ENCODE results near the gene SCD5. TPM values are rescaled to one million over a fixed set of nuclear protein-coding genes. Genes with fewer than 3 reads are reported as not detected.

Gene SCD5
- total and polyA plus RNA-seq, 11 donors: 1.4 to 6.8 (median 2.5) TPM

DNA sequence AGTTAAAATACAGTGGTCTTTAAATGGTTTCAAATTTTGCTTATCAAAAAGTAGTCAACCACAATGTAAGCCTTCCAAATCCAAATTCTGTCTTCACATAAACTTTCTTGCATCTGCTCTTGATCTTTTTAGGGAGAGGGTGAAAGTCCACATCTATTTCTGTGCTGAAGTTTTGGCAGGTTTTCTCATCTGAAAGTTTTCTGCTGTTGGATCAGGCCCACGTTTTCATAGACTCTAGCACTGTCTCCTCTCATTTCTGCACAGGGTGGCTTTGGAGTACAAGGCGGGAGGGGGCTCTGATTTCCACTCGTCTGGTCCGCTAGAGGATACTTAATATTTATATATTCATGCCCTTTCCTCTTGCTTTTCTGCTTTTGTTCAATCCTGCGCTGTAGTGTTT is 218.7 kb downstream of the SCD5 start:
- Histone ChIP-seq H3K4me1 (no peaks in the 10 kb centered on the region), H3K27me3 (no peaks in the 10 kb centered on the region), H3K27ac (no peak overlapping the region), H3K9me3 (no peaks in the 10 kb centered on the region), H3K36me3 (no peaks in the 10 kb centered on the region), H3K4me3 (no peak overlapping the region)
- TF ChIP-seq, protein P1, sequence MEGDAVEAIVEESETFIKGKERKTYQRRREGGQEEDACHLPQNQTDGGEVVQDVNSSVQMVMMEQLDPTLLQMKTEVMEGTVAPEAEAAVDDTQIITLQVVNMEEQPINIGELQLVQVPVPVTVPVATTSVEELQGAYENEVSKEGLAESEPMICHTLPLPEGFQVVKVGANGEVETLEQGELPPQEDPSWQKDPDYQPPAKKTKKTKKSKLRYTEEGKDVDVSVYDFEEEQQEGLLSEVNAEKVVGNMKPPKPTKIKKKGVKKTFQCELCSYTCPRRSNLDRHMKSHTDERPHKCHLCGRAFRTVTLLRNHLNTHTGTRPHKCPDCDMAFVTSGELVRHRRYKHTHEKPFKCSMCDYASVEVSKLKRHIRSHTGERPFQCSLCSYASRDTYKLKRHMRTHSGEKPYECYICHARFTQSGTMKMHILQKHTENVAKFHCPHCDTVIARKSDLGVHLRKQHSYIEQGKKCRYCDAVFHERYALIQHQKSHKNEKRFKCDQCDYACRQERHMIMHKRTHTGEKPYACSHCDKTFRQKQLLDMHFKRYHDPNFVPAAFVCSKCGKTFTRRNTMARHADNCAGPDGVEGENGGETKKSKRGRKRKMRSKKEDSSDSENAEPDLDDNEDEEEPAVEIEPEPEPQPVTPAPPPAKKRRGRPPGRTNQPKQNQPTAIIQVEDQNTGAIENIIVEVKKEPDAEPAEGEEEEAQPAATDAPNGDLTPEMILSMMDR (IDR thresholded peaks at IDR 0.05): no peak
- no peak for TF ChIP-seq POLR2A (IDR thresholded peaks at IDR 0.05)
- 85 to 88% (median 86%) methylated on average over 5 of the region's 5 CpGs for WGBS, 4 donors
- DNase-seq: no peak
- intact Hi-C loops (cut with DNase I): no loop called here
- no peak for ATAC-seq

MicroRNAs within 50 kb of the gene (microRNA counts, 767-probe panel; counts per million panel counts)
- 1,023 to 1,646 counts per million in 2 donors for microRNA hsa-miR-575

Small RNA genes within 50 kb of the gene (microRNA-seq; reads per million reads assigned to microRNA genes)
- gene MIR575: 0 to 0.60 (median 0) reads per million in 4 donors

Other genes starting within 250 kb of the SCD5 start
- gene TMEM150C, start 236.8 kb downstream of the SCD5 start, total RNA-seq: 10 to 100 TPM in 8 of 9 donors, 1 to 10 TPM in 1; 8.8 to 22.9 (median 13.3) TPM
- gene TMEM150C, start 236.8 kb downstream of the SCD5 start, polyA plus RNA-seq: 10 to 100 TPM in 1 of 2 donors, 1 to 10 TPM in 1; 6.2 to 11.3 TPM
- 100 to 1,000 TPM in 6 of 9 donors, 10 to 100 TPM in 3; 81.0 to 168 (median 101) TPM for gene SEC31A, start 92.4 kb upstream of the SCD5 start, total RNA-seq
- 10 to 100 TPM; 86.6 to 98.7 TPM for gene SEC31A, start 92.4 kb upstream of the SCD5 start, polyA plus RNA-seq
- gene THAP9, start 101.9 kb upstream of the SCD5 start, total RNA-seq: 1 to 10 TPM; 3.1 to 7.7 (median 5.4) TPM
- 1 to 10 TPM; 2.9 to 4.4 TPM for gene THAP9, start 101.9 kb upstream of the SCD5 start, polyA plus RNA-seq
- 10 to 100 TPM in 2 of 9 donors, 1 to 10 TPM in 7; 6.3 to 11.4 (median 7.2) TPM for gene LIN54, start 212.0 kb upstream of the SCD5 start, total RNA-seq
- 1 to 10 TPM; 1.6 to 5.1 TPM for gene LIN54, start 212.0 kb upstream of the SCD5 start, polyA plus RNA-seq
- gene COPS4, start 236.4 kb upstream of the SCD5 start, total RNA-seq: 10 to 100 TPM; 47.6 to 67.2 (median 54.5) TPM
- gene COPS4, start 236.4 kb upstream of the SCD5 start, polyA plus RNA-seq: 10 to 100 TPM; 13.0 to 64.5 TPM